Kidney tubule cell (primary cell): ENCODE measurements around the gene ADARB2.

Source experiments
- DNase-seq: peaks from one replicate; pipeline ENCODE4 v3.0.0-alpha.2; 2018; ENCODE audit warnings: low spot score

Gene ADARB2

GRCh38 chr10:1153805-1154351 lies 583.4 kb downstream of the ADARB2 start:
- DNase-seq = no peak

DNA sequence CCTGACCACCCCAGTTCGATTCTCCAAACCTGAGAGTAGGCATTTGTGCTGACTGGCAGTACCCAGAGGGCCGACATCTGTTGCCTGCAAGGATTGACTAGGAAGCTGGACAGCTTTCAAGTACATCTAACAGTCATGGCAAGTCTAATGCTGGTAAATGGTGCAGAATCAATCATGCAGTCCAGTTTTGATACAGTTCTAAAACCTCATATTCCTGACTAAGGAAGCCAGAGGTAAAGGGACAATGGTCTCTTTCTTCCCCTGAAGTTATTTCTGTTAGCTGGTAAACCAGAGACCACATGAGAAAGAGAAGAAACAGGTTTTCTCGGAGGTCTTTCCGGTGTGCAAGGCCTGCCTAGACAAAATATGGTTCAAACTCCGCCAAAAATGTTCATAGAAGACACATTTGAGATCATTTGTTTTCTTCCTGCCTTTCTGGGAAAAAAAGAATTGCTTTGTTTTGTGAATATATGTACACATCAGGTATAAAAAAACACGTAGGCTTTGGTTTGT lies 584.0 kb downstream of the ADARB2 start:
- DNase-seq = peak; percentile 3

DNA sequence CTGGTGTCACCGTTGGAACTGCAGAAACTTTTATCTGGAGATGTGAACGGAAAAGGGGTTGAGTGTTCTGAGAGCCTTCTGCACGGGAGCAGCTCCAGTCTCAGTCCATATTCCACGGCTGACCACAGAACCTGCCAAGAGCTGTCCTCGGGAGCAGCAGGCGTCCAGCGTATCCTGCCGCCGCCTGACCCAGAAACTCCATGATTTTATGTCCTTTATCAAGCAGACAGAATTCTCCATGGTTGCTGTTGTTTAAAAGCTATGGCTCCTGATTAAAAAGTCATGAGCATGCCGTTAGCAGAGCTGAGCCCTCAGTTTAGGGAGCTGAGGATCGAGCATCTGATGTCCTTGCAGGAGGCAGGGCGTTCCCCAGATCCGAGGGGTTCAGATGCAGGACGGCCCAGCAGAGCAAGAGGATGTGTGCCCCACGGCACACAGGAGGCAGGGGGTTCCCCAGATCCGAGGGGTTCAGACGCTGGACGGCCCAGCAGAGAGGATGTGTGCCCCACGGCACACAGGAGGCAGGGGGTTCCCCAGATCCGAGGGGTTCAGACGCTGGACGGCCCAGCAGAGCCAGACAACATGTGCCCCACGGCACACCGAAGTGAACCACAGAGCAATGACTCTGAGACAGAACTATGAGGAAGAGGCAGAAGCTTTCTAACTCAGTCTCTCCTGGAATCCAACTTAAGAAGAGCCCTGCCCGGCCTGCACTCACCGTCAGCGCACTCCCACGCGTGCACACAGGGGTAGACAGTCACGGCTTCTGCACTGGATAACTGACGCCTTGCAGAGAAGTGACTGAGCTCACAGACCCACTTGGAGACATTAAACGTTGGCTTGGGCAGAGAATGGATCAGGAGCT lies 584.7 kb downstream of the ADARB2 start:
- peak; percentile 46 for DNase-seq

DNA sequence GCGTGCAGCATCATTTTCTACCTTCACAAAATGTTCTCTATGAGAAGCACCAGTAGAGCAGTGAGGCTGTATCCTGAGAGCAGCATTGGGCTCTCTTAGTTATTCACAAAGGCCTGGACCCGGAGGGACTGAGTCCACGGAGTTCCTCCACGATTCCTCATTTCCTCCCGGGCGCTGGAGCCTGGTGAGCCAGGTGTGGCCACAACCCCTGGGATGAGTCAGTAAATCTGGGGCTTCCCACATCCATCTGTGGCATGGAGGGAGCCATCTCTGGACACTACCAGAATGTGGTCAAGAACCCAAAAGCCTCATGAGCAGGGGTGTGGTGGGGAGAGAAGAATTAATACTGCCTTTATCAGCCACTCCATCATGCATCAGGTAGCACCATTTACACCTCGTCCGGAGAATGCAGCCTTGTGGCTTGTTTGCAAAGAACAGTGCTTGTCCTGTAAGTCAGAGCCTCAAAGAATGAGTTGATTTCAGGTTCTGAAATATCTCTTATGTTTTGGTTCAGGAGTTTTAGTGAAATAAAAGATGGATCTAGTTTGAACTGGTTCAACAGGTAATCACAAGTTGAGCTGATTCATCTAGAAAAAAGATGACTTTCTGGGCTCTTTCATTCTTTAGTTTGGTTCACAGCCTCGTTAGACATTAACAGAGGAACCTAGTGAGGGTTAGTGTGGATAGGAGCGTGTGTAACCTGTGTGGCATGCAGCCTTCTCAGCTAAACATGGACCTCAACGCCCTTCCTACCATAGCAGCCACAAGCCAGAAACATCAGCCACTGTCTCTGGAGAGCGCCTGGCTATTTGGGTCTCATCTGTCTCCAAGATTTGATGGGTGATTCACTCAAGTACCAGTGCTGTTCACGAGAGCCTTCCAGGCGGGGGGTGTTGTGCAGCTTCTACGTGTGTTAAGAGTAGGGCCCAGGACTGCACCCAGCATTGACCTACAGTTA lies 586.0 kb downstream of the ADARB2 start:
- DNase-seq = peak; percentile 99

DNA sequence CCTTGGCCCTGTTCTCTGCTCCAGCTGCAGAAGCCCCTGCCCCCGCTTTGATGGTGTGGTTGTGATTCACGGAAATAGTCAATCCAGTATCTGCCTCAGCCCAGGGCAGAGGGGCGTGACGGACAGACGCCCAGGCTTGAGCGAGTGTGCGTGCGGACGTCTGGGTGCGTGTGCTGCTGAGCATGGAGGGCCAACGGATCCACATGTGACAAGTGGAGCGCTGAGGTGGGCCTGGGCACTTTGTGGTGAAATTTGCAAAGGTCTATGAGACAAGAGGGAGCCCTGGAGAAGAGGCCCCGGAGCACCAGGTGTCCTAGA lies 586.7 kb downstream of the ADARB2 start:
- DNase-seq = peak; percentile 51

DNA sequence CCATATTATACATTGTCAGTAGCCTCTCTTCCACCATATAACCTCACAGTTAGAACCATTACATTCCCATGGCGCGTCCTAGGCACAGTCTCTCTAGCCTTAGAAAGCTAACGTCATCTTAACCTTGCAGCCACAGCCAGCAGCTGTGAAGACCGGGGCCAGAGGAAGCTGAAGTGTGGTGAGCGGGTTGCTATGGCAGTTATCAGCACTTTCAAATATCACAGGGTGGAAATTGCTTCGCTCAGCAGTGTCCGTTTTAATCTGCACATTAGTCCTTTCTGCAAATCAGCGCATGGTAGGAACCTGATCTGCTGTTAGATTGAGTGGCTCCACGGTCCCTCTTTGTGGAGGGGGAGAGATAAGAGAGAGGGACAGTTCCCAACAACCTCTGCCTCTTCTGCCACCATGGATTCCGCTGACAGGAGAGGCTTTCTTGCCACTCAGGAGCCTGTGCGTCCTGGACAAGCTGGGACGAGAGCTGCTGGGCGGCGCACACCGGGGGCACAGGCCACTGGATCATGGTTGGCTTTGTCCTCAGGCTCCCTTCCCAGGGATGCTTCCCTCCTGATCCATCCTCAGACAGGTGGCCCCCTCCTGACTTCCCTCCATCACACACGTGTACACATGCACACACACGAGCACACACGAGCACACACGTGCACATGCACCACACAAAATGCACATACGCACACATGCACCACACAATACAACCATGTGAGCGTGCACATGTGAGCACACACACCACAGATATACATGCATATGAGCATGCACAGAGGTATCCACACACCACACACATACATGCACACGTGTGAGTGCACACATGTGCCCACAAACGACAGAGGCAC lies 587.3 kb downstream of the ADARB2 start:
- DNase-seq = no peak

DNA sequence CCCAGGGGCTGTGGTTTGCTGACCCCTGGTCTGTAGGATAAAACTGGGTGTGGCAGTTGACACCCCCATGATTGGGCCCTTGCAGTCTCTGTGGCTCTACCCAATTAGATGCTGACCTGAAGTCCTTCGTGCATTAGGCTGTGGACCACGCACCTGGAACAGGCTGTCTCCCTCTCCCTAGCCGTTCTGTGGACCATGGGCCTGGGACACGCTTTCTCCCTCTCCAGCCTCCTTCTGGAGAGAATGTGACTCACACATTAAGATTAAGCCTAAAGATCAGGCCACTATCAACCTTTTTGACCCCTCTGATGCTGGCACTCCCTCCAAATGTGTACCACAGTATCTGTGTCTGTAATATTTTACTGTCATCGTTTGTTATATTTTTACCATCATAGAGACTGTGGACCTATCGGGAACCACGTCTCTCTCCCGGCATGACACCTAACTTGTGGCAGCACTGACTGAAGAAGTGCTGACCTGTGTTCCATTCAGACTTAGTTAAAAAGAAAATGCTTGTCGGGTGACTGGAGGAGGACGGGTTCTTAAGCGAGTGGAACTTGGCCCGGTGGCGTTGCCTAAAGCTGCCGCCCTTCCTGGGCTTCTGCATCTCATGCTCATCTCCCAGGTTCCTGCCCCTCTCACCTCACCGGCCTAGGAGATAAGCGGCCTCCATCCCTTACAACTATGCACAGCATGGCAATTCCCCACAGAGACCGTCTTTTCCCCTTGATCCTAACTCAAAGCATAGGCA lies 588.3 kb downstream of the ADARB2 start:
- DNase-seq = no peak

- DNase-seq = no peak
Measured at GRCh38 chr10:1147810-1148209, 589.5 kb downstream of the ADARB2 start.

GRCh38 chr10:1142596-1142995 lies 594.7 kb downstream of the ADARB2 start:
- no peak for DNase-seq

- no peak for DNase-seq
Measured at GRCh38 chr10:1141701-1142100, 595.6 kb downstream of the ADARB2 start.

GRCh38 chr10:1141261-1141660 lies 596.1 kb downstream of the ADARB2 start:
- no peak for DNase-seq

DNA sequence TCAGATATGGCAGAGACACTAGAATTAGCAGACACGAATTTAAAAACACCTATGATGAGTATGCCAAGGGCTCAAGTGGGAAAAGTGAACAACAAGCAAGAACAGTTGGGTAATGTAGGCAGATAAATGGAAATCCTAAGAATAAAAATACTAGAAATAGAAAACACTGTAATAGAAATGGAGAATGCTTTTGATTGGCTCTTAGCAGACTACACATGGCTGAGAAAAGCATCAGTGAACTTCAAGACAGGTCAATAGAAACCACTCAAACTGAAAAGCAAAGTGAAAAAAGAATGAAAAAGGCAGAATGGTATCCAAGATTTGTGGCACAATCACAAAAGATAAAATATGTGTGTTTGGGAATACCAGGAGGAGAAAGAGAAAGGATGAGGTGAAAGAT lies 598.8 kb downstream of the ADARB2 start:
- no peak for DNase-seq

- no peak for DNase-seq
Measured at GRCh38 chr10:1137499-1138163, 599.7 kb downstream of the ADARB2 start.

GRCh38 chr10:1136268-1136667 lies 601.1 kb downstream of the ADARB2 start:
- DNase-seq = no peak

DNA sequence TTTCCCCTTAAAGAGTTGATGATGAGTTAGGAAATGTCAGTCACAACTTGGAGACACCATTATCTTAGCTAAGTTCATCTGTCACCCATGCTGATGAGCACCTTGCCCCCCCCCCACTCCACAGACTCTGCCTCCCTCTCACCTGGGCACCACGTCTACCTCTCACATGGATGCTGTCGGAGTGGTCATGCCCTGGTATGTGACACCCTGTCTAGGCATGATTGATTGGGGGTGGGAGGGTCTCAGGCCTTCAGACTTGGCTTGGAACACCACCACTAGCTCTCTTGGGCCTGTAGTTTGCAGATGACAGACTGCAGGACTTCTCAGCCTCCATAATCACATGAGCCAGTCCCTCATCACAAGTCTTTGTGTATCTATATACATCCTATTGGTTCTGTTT lies 603.2 kb downstream of the ADARB2 start:
- no peak for DNase-seq

DNA sequence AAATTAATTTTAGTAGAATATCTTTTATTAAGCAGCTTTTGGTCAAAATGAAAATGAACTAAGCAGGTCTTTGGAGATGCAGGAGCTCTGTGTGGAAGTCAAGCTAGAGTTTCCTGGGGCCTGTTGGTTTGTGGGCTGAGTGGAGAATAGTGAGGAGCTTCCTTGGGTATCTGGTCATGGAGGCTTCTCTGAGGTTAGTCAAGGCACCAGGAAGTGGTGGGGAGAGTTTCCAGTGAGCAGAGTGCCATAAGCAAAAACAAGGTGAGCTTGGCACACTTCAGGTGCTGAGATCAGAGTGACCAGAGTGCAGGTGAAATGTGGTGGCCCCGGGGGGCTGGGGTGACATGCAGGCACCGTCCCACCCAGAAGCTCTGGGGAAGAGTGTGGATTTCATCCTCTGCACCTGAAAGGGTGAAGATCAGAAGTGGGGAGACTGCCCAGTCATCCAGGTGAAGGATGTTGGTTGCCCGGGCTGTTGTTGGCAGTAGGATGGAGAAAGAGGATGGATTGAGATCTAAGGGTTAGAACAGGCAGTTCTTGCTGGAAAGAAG lies 603.8 kb downstream of the ADARB2 start:
- no peak for DNase-seq

GRCh38 chr10:1132584-1132983 lies 604.7 kb downstream of the ADARB2 start:
- no peak for DNase-seq

DNA sequence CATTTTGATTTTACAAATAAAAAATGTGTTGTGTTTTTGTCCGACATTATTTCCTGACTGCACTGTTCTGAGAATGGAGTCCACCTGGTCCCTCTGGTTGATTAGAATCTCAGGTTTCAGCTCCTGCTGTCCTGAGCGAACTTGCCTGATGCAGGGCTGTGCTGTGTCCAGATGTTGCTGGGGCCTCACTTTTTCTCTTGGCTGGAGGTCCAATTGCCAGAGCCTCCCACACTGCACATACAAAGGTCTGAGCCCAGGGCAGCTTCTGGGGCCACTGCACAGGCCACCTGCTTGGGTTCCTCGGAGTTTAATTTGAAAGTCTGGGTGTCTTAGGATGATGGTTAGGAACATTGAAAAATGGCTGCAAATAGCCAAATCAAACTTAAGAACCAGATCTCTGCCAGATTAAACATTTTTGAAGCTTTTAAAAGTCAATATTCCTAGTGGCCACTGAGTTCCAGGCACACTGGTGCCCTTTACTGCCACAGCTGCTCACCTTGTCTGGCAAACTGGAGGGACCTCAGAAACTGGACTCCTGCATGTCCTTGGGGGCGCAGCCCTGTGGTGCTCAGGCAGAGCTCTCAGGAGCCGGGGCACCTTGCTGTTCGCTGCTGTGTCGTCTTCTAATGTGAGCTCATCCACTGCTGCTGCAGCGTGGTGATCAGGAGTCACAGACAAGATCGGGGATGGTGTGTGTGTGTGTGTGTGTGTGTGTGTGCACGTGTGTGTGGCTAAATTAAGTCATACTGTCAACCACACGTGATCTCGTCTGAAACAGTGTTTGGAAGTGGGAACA lies 606.1 kb downstream of the ADARB2 start:
- DNase-seq = no peak

GRCh38 chr10:1130226-1130625 lies 607.1 kb downstream of the ADARB2 start:
- DNase-seq = no peak
